ENCODE measurements around the gene PPP2R2C.

The PPP2R2C gene

DNA sequence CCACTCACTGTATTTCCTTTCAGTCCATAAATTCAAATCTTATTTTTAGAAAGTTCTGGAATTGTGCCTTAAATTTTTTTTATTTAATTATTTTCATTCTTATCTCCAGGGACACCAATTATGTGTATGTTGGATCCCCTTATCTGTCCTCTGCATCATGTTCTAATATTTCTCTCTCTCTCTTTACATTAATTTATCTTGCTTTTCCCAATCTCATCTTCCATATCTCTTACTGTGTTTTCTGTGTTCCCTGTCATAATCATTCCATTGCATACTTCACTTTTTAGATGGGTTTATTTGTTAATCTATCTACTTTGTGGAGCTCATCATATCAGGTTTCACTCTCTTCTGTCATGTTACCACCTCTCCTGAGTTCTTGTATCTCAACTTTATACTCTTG is 37.4 kb downstream of the PPP2R2C start:
- no peak overlapping the region for H3K27ac ChIP-seq
- no peak for DNase-seq (ENCODE audit: low read depth, low spot score)

DNA sequence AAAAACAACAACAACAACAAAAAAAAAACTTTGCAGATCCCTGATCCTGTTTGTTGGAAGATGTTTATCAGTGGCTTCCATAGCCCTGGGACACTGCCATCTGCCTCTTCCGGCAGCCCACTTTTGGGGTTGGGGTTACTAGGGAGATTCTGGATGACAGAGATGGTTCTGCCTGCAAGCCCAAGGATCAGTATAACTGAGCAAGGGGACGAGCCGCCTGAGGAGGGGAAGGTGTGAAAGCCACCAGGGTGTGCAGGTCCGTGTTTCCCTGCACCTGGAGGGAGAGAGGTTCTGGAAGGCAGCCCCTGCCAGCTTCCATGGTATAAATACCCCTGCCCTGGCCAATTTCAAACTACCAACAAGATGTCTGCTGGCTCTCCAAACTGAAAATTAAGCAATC is 41.5 kb downstream of the PPP2R2C start:
- DNase-seq (ENCODE audit: low read depth, low spot score): no peak
- no peak overlapping the region for H3K27ac ChIP-seq

DNA sequence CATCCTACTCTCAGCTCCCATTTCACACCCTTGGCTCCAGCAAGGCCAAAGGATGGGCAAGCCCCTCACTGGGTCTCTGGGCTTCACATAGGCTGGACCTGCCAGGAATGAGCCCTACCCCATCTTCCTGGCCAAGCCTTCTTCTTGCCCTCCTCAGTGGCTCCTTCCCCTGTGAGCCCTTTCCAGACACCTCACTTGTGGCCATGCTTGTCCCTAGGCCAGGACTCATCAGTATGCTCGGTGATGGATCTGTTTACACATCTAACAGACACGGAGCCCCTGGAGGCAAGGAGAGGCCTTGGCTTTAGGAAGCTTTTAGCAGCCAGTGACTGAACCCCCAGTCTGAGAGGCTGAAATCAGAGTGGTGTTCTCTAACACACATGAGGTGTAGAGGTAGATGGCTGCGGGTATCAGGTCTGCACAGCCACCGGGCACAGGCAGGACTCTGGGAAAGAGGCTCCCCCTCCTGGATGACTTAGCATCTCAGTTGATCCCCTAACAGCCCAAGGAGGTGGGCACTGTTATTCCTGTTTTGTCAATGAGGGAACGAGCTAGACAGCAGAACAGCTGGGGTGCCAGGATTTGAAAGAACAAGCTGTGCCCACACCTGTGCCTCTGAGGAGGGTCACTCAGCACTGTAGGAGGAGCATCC is 44.8 kb downstream of the PPP2R2C start:
- no peak overlapping the region for H3K27ac ChIP-seq
- DNase-seq (ENCODE audit: low read depth, low spot score): no peak

DNA sequence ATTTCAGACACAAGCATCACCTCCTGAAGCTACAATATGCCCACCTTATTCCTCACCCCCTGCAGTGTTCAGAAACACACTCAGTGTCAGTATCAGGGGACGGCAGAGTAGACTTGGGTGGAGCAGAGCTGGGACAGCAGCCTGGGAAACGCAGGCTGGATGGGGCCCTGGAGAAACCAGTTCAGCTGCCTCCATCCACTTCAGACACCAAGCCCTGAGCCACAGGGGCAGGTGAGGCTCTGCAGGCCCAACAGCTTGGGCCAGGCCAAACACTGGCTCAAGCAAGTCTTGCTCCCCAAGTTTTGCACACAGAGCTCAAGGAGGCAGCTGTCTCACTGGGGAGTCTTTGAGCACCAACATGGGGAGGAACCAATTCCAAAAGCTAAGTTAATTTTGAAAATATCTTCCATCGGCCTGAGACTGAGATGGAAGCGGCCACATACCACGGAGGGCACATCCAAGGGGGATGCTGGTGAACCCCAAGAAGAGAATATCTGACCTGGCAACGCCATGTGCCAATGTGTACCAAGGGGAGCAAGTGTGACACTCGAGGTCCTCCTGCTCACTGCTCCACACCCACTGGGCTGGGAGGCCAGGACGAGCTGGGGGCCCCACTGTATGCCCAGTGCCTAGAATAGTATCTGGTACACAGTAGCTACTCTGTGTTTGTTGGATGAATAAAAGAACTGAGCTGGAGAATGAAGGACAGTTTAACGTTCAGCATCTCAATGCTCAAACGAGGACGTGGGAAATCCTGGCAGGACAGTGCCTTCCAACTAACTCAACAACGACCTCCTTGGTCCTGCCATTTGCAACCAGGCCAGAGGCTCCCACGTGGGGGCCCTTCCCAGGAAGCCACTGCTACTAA is 45.6 kb downstream of the PPP2R2C start:
- no peak for DNase-seq (ENCODE audit: low read depth, low spot score)
- no peak overlapping the region for H3K27ac ChIP-seq

DNA sequence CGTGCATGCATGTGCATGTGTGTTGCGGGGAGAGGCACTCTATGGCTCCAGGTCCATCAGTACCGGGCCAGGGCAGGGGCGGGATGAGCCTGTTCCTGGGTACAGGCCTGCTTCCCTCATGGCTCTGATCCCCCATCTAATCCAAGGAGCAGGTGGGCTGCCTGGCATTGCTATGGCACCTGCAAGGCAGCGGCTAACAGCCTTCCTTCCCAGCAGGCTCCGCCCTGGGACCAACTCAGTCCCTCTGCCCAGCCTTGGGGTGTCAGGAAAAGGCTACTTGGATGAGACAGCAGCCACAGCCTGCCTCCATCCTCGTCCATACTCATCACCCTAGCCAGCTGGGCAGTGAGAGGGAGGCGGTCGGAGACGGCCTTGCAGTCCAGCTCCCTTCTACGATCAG is 46.5 kb downstream of the PPP2R2C start:
- DNase-seq (ENCODE audit: low read depth, low spot score): no peak
- H3K27ac ChIP-seq: no peak overlapping the region

DNA sequence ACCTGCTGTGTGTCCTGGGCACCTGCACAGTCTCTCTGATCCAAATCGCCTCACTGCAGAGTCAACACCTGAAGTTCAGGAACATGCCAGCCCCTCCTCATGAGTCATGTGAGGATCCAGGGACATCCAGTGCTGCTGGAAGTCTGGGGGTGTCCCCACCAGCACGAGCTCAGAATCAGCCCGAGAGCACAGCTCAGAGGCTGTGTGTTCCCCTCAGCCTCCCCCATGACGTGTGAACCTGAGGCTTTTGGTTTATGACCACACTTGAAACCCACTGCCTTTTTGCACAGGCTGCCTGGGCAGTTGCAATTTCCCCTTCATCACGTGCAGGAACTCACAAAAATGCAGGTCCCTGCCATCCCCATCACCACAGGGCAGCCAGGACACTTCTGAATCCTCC is 47.1 kb downstream of the PPP2R2C start:
- no peak overlapping the region for H3K27ac ChIP-seq
- no peak for DNase-seq (ENCODE audit: low read depth, low spot score)

DNA sequence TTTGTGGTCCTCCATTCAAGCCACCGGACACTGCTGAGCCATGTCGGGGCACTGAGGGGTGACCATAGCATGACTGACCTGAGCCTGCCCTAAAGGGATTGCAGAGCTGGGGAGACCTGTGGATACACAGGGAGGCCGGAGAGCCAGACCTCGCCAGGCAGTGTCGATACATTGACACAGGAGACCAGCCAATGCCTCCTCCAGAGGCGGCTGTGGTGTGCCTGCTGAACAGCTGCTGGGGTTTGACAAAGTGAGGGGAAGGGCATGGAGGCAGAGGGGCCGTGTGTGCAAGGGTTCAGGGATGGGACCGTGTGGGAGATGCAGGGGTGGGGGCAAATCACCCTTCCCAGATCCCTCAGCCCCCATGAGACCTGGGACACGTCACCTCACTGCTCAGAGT is 48.0 kb downstream of the PPP2R2C start:
- DNase-seq (ENCODE audit: low read depth, low spot score): no peak
- no peak overlapping the region for H3K27ac ChIP-seq

DNA sequence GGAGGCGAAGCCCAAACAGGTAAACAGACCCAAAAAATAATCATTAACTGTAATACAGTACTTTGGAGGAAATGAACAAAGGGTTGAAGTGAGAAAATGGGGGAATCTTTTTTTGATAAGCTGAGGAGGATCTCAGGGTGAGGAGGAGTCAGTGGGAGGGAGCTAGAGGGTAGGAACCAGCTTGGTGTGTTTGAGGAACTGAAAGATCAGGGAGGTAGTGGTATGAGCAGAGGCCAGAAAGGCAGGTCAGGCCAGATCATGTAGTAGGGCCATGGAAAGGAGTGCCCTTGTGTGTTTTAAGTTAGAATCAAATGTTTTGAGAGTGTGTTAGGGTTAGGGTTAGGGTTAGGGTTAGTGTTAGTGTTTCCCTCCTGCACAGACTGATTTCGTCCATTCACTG is 48.8 kb downstream of the PPP2R2C start:
- DNase-seq (ENCODE audit: low read depth, low spot score): no peak
- no peak overlapping the region for H3K27ac ChIP-seq

DNA sequence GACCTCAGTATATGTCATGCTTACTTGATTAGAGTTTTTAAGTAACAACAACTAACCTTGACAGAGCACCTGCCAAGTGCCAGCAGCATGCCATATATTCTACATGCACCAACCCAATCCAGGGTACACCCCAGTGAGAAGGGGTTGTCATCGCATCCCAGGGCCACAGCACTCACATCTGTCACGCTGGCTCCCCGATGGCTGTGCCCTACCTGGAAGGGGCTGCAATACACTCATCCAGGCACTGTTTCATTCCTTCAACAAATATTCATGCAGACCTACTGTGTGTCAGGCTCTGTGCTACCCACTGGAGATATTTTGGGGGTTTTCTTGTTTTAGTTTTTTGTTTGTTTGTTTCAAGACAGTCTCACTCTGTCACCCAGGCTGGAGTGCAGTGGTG is 49.5 kb downstream of the PPP2R2C start:
- no peak overlapping the region for H3K27ac ChIP-seq
- no peak for DNase-seq (ENCODE audit: low read depth, low spot score)

DNA sequence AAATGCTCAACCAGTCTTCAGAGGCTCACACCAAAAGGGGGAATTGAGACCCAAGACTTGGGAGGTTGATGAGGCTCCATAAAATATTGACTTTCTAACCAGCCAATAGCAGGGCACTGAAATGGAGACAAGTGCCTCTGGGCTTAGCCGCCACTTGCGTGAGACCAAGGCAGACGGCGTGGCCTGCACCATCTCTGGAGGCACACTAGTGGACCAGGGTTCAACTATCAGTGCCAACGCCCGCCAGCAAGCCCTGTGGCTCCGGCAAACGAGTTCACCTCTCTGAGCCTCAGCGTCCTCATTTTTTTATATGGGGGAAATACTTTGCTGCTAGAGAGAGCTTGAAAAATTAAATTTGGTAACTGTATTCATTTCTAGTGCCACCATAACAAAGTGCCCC is 50.3 kb downstream of the PPP2R2C start:
- no peak for DNase-seq (ENCODE audit: low read depth, low spot score)
- H3K27ac ChIP-seq: no peak overlapping the region

DNA sequence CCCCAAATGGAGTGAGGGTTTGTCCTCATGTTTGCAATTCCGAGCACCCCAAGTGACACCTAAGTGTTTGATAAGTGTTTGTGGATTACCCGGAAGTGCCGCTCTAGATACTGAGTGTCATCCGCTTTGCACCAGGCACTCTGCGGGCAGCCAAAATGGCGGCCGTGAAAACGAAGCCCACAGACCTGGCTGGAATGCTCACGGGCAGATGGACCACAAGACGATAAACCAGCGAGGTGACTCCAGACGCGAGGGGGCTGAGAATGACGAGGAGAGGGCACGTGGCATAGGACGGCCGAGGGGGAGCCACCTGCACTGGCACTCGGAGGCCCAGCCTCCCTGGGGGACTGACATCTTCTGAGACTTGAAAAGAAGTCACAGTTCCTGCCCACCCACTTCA is 51.0 kb downstream of the PPP2R2C start:
- no peak overlapping the region for H3K27ac ChIP-seq
- DNase-seq (ENCODE audit: low read depth, low spot score): no peak

DNA sequence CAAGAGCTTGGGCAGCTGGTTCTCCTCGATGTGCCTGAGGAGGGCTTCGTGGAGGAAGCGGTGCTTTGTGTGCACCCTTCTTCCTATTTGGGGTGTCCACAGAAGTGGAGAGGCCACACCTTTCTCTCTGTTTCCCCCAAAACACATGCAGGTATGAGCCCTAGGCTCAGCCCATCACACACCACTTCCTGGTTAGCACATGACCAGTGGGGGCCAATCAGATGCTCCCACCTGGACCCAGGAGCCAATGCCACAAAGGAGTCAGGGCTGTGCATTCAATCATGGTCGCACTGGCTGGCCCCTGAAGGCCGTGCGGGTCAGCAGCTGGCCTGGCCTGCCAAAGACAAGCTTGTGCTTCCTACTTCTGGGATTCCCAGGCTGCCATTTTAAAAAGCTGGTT is 51.4 kb downstream of the PPP2R2C start:
- DNase-seq (ENCODE audit: low read depth, low spot score): no peak
- no peak overlapping the region for H3K27ac ChIP-seq

DNA sequence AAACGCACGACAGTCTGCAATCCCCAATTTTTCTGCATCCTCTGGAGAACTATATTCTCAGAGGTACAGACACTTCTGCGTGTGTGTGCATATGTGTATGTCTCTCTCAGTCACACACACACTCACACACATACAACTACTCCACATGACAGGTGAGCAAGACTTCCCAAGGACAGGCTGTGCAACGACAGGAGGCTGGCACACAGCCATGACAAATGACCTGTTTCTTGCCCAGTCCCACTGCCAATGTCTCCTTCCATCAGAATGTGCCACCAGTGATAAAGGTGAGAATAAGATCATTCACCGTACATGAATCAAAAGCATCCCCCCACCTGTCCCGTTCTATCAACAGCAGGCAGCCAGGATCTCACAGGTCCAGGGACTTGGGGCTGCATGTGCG is 52.4 kb downstream of the PPP2R2C start:
- H3K27ac ChIP-seq: no peak overlapping the region
- DNase-seq (ENCODE audit: low read depth, low spot score): no peak

DNA sequence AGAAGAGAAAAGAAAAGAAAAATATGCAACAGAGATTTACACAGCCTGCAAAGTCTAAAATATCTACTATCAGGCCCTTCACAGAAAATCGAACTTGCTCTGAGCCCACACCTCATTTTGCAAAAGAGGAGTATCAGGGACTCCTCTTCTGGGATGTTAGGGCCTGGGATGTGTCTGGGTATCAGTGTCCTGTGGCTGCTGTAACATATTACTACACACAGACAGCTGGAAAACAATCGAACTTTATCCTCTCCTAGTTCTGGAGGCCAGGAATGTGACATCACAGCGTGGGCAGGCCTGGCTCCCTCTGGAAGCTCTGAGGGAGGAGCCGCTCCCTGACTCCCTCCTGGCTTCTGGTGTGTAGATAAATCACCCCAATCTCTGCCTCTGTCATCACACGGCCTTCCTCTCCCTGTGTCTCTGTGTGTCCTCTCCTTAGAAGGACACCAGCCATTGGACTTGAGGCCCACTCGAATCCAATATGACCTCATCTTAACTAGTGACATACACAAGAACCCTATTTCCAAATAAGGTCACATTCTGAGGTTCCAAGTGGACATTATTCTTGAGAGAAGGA is 52.9 kb downstream of the PPP2R2C start:
- H3K27ac ChIP-seq: no peak overlapping the region
- no peak for DNase-seq (ENCODE audit: low read depth, low spot score)

DNA sequence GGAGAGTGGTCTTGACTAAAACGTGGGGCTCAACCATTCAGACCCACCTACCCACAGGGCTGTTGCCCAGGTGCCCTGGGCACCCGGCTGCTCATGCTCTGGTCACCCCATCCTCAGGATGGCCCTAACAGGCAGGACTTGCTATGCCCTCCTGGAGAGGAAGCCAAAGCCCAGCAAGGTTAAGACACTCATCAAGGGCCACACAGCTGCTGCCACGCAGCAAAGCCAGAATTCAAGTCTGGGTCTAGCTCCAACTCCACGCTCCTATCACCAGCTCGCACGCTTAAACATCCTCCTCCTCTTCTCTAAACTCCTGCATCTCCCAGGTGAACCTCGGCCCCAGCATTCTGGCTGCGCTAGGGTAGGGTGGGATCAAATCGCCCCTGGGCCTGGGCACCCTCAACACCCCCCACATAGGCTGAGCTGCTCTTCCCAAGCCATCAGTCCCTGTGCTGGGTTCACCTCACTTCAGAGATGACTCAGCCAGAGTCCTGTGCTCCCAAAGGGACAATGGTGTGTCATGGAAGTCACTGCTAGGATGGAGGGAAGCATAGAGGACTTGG is 54.1 kb downstream of the PPP2R2C start:
- DNase-seq (ENCODE audit: low read depth, low spot score): no peak
- no peak overlapping the region for H3K27ac ChIP-seq

DNA sequence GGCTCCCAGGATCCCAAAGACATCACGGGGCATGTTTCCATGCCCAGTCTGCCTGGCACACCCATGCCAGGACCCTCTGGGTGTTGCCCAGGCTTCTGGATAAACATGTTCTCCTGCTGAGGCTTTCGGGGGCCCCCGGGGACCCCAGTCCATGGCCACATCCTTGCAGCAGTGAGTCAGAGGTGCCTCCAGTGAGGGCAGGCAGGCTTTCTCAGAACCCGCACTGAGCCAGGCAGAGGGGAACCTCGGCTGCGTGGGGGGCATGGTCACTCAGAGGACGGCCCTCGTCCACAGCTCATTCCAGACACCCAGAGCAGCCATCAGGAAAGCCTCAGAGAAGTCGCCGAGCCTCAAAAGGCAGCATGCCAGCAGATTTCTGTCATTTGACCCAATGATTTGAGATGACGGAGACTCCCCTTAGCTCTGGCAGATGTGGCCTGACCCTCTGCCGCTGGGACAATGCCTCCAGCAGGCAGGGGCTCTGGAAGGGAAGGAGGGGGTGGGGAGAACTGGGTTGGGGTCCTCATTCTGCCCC is 54.8 kb downstream of the PPP2R2C start:
- DNase-seq (ENCODE audit: low read depth, low spot score): no peak
- H3K27ac ChIP-seq: no peak overlapping the region

DNA sequence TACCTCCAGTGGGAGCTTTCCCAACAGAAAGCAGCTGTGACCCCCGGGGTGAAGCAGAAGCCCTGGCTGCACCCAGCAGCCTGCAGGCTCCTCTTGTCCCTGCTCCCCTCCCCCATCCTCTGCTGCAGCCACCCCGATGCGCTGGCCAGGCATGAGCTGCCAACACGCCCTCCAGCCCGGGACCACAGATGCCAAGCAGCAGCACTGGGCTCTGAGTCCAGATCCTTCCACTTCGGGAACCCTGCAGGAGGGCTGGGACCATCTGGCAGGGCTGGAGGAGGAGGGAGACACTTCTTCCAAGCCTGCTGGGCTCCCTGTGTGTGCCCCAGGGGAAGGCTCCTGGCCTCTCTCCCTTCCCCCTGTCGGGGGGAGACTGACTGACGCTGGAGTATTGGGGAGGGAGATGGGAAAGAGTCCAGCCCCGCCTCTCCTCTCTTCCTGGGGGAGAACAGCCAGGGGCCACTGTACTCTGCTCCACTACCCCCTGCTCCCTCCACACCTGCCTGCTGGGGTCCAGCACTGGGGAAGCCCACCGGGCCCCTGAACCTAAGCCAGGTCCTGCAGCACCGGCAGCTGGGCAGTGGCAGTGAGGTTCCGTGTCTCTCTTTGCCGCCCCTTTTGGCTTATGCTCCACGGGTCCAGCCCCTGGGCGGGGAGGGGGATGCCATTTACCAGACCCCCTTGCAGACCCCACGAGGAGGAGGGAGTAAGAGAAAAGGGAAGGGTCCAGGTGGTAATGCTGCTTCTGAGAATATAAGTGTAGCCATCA is 55.7 kb downstream of the PPP2R2C start:
- H3K27ac ChIP-seq: no peak overlapping the region
- no peak for DNase-seq (ENCODE audit: low read depth, low spot score)

DNA sequence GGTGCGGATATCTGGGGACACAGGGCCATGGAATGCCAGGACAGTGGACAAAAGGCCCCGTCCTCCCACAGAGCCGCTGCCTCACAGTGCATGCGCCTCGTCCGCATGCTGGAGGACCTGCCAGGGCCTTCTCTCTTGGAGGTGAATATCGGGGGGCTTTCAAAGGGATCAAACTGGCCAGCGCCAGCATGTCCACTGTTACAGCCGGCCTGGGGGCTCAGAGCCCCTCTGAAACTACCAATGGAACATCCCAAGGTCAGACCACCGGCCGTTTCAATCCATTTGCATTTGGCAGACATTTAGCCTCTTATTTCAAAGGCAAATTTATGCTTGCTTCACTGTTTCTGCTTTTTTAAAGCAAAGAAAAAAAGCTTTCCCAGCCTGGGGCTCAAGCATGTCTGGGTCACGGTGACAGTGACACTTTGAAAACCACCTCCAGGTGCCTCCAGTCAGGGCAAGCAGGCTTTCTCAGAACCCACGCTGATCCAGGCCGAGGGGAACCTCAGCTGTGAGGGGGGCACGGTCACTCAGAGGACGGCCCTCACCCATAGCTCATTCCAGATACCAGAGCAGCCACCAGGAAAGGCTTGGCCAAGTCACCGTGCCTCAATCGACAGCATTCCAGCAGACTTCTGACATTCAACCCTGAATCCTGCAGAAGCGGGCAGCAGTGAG is 57.2 kb downstream of the PPP2R2C start:
- DNase-seq (ENCODE audit: low read depth, low spot score): no peak
- H3K27ac ChIP-seq: no peak overlapping the region

DNA sequence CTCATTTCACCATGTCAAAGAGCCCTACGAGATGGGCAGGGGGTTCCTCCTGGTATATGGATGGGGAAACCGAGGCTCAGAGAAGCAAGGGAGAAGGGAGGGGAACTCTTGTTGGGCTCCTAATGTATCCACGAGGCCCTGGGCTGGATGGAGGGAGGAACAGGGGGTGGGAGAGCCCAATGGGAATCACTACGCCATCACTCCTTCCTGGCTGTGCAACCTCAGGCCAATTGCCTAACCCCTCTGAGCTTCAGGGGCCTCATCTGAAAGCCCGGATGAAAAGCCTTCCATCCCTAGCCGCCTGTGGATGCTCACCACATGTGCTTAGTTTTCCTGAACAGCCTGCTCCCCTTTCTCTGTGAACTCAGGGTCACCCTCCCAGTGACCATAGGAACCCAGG is 57.8 kb downstream of the PPP2R2C start:
- no peak for DNase-seq (ENCODE audit: low read depth, low spot score)
- H3K27ac ChIP-seq: no peak overlapping the region

DNA sequence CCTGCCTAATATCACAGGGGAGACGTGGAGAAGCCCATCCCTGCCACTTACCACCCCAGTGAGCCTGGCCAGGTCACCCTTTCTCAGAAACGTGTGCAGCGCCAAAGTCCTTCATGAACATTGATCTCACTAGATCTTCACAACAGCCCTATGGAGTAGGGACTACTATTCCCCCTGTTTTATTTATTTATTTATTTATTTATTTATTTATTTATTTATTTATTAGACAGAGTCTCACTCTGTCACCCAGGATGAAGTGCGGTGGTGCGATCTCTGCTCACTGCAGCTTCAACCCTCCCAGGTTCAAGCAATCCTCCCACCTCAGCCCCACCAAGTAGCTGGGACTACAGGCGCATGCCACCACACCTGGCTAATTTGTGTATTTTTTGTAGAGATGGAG is 61.8 kb downstream of the PPP2R2C start:
- H3K27ac ChIP-seq: no peak overlapping the region
- no peak for DNase-seq (ENCODE audit: low read depth, low spot score)

Measured in epithelial cell of prostate (primary cell).